ENCODE data around the gene CSNK2A1.

CSNK2A1 gene

GRCh38 chr20:445514-446336, 97.9 kb downstream of the CSNK2A1 start:
- no peak for DNase-seq

GRCh38 chr20:444862-445426, 98.6 kb downstream of the CSNK2A1 start:
- no peak for DNase-seq

GRCh38 chr20:444117-444516, 99.5 kb downstream of the CSNK2A1 start:
- DNase-seq, result no peak

GRCh38 chr20:443223-443775, 100.3 kb downstream of the CSNK2A1 start:
- DNase-seq, result no peak

- no peak for DNase-seq
These were observed 103.0 kb downstream of the CSNK2A1 start for GRCh38 chr20:440636-441035.

DNA sequence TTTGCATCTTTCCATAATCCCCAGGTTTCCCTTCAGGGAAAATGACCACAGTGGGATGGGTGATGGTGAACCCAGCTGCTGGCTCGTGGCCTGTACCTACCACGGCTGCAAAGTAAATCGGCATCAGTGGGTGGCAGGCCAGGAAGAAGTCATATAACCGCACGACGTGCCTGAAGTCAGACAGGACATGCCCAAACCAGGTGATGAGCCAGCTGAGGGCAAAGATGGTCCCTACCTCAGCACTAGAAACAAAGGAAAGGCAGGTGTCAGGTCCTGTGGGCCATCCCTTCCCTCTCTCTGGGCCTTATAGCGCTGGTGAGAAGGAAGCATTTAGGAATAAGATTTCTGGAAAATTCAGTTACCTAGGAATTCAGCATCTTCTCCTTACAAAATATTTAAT, 103.4 kb downstream of the CSNK2A1 start:
- DNase-seq, result no peak

GRCh38 chr20:438571-439469, 104.8 kb downstream of the CSNK2A1 start:
- peak; percentile 56 for DNase-seq

DNA sequence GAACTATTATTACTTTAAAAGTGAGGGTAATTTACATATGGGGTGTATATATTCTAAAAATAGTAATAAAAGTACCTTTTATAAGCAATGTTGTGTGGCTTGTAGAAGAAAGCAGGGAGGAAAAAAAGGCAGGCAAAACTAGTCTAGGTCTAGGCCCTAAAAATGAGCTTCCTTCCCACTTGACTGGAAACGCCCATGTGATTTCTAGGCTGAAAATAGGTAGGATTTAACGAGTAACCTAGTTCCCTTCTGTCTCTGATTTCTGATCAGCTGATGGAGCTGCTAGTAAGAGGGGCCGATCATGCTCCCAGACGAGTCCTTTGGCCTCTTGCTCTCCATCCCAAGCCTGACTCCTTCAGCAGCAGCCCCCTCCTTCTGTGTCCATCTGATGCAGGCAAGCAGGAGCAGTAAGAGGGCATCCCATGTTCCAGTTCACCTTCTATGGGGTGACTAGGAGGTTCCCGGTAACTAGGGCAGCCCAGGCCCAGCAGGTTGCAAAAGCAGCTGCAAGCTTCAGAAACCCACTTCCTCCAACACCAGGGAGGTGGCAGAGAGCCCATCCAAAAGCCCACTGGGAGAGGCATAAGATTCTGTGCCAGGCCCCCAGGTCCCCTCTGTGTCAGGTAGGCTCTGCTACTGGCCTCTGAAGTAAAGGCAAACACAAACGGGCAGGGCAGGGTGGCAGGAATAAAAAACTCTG, 105.7 kb downstream of the CSNK2A1 start:
- no peak for DNase-seq

DNA sequence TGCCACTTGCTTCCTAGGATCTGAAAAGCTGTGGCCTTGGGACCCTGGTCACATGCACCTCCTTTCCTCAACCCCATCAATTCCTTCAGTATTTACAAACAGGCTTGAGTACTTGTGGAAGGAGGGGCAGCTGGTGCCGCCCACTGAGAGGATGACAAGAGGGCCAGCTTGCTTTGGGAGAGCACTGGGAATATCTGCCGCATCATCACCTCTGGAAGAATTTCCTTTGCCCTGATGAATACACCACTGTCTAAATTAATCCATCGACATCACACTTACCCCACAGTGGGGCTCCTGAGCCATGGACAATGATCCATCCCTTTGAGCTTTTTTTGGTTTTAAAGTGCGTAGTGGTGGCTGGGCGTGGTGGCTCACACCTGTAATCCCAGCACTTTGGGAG, 107.1 kb downstream of the CSNK2A1 start:
- DNase-seq, result no peak

DNA sequence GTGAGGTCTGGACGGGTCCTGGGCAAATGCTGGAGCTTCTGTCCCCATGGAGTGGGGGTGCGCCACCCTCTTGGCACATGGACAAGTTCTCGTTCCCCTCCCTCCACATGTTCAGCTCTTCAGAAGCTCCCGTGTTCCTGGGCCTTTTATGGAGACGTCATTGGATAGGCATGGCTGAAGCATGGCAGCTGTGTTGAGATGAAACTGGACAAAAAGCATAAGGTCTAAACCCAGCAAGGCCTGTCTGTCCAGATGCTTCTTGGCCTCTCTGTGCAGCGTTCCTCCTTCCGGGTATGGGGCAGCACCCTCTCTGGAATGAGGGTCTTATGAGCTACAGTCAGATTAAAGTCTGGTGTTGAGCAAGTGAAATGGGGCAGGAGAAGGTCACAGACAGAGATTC, 108.0 kb downstream of the CSNK2A1 start:
- DNase-seq, result no peak

GRCh38 chr20:434661-435419, 108.8 kb downstream of the CSNK2A1 start:
- no peak for DNase-seq

DNA sequence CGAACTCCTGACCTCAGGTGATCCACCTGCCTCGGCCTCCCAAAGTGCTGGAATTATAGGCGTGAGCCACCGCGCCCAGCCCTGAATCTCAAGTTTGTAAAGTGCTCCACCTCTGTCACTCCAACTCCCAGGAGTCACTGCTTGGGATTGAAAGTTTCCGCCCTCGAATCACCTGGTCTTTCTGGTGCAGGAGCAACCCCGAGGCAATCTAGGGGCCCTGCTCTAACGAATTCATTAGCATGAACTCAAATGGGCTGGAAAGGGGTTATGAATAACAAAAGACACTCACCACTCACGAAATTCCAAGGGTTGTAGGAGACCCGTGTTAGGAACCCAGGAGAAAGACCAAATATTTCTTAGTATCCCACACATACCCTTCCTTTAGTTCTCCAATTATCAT, 109.4 kb downstream of the CSNK2A1 start:
- no peak for DNase-seq

- DNase-seq, result peak; percentile 56
These were observed 110.2 kb downstream of the CSNK2A1 start for GRCh38 chr20:433300-433975.

- DNase-seq, result no peak
These were observed 110.8 kb downstream of the CSNK2A1 start for GRCh38 chr20:432677-433299.

- DNase-seq, result no peak
These were observed 111.4 kb downstream of the CSNK2A1 start for GRCh38 chr20:432208-432607.

DNA sequence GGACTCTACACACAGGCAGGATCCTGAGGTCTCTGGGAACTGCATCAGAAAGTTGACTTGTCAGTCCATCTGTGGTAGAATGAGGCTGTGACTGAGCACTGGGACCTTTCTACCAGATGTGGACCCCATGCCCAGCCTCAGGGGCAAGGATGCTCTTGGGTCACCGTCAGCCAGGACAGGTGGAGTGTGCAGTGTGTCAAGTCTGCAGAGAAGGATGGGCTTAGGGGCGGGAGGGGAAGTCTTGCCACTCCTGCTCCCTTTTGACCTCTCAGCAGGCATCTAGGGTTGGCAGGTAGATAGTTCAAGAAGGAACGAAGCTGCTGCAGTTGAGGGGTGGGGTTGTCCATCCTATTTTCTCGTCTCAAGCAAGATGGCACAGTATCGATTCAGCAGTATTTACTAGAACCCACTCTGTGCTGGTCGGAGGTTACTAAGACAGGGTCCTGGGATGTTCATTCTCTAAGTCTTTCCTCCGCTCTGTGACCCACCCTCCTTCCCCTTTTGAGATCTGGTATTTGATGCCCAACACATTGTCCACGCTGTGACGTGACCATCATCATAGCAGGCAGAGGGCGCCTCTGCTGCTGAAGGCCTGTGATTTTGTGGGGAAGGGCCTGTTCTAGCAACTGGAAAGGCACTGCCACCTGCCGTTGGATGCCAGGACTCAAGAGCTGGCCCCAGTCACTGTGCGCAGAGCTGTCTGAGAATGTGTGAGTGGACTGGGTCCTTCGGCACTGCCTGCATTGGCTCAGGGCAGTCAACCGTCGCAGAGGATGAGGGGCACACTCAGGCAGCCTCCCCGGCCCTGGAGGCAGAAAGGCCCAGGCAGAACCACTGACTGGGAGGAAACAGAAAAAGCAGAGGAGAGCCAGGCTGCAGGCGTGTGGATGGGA, 112.3 kb downstream of the CSNK2A1 start:
- DNase-seq, result peak; percentile 36

DNA sequence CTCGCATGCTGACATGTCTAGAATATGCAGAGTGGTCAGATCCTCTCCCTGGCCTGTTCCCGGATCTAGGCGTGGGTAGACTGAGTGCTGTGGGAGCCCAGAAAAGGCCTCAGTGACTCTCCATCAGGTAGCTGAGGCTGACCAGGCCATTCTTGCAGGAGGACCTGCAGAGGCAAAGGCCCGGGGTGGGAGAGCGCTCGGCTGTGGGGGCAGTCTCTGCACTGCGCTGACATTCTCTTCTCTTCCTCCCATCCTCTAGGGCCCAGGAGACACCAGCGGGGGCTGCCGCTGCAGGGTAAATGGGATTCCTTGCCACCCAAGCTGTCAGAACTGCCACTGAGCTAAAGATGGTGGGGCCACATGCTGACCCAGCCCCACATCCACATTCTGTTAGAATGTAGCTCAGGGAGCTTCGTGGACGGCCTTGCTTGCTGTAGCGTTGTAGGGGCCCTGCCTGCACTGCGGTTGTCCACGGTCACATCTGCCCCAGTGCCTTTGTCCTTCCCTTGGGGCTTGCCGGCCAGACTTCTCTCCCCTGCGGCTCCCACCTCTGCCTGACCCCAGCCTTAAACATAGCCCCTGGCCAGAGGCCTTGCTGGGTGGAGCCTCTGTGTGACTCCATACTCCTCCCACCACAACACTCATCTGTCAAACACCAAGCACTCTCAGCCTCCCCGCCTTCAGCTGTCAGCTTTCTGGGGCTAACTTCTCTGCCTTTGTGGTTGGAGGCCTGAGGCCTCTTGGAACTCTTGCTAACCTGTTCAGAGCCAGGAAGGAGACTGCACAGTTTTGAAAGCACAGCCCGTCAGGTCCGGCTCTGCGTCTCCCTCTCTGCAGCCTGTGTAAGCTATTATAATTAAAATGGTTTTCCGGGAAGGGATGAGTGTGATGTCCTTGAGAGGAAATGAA, 113.2 kb downstream of the CSNK2A1 start:
- no peak for DNase-seq

DNA sequence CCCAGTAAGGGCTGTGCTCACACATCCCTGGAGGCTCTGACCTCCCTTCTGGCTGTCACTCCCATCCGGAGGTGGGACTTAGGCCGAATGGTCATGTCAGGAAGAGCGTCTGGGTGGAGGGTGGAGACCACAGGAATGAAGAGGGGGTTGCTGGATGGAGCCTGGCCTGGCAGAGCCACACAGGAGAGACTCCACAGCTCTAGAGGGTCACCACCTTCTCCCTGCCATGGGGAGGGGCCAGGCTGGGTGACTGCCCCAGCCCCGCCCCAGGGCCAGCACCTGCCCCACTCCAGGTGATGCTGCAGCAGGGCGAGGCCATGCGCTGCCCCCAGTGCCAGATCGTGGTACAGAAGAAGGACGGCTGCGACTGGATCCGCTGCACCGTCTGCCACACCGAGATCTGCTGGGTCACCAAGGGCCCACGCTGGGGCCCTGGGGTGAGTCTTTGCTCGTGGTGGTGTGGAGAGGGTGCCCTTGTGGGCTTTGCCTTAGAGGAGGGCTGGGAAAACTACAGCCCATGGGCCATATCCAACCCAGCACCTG, 114.9 kb downstream of the CSNK2A1 start:
- DNase-seq, result no peak
